NB4 (cell line): ENCODE data around the gene RAB24.

Source experiments
- POLR2A ChIP-seq: IDR thresholded peaks from 2 replicates; pipeline ENCODE4 v1.6.1; 2011; ENCODE audit warnings: mild to moderate bottlenecking; ENCODE audit not compliant: insufficient read length; ENCODE audit errors: extremely low read depth
- TF ChIP-seq, protein P1 (sequence below): IDR thresholded peaks from one replicate; pipeline ENCODE4 v1.5.1; 2012; ENCODE audit warnings: low read depth, low read length

DNA sequence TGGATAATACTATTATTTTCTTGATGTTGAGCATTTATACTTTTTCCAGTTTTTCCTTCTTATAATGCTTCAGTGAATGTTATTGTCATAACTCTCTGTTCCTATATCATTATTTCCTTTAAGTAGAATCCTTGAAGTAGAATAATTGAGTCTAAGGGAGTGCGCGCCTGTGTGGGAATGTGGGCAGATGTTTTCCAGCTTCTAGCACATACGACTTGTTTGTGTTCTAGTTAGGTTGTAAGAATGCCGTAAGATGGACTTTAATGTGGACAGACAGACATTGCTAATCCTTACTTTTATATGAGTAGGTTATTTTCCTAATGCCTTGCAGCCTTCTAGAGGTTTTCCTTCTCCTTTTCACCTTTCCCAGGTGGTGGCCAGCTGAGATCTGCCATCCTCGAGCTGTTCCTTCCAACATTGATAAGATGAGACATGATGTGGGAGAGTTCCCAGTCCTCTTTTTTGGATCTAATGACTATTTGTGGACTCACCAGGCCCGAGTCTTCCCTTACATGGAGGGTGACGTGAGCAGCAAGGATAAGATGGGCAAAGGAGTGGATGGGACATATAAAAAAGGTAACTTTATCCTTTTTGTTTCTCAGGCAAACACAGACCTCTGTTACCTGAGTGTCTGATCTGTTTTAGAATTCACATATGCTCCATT is 34.2 kb downstream of the RAB24 start:
- TF ChIP-seq POLR2A, result no peak
- TF ChIP-seq, protein P1, sequence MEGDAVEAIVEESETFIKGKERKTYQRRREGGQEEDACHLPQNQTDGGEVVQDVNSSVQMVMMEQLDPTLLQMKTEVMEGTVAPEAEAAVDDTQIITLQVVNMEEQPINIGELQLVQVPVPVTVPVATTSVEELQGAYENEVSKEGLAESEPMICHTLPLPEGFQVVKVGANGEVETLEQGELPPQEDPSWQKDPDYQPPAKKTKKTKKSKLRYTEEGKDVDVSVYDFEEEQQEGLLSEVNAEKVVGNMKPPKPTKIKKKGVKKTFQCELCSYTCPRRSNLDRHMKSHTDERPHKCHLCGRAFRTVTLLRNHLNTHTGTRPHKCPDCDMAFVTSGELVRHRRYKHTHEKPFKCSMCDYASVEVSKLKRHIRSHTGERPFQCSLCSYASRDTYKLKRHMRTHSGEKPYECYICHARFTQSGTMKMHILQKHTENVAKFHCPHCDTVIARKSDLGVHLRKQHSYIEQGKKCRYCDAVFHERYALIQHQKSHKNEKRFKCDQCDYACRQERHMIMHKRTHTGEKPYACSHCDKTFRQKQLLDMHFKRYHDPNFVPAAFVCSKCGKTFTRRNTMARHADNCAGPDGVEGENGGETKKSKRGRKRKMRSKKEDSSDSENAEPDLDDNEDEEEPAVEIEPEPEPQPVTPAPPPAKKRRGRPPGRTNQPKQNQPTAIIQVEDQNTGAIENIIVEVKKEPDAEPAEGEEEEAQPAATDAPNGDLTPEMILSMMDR, result no peak
